H1 (cell line): ENCODE data around the gene LAIR1. TPM values are rescaled to one million over a fixed set of nuclear protein-coding genes. Genes with fewer than 3 reads are reported as not detected.

Experiments
- CEBPB ChIP-seq: IDR thresholded peaks from 2 replicates; pipeline ENCODE4 v1.6.1; 2012; ENCODE audit warnings: low read depth, low read length
- FOSL1 ChIP-seq: IDR thresholded peaks from 2 replicates; pipeline ENCODE4 v1.6.1; 2011; ENCODE audit warnings: mild to moderate bottlenecking, low read depth, low read length, moderate library complexity; ENCODE audit not compliant: insufficient read depth
- GABPA ChIP-seq: IDR thresholded peaks from 2 replicates; pipeline ENCODE4 v1.6.1; 2011; ENCODE audit warnings: mild to moderate bottlenecking, low read length, moderate library complexity, borderline replicate concordance; ENCODE audit not compliant: insufficient read depth
- HDAC2 ChIP-seq, 2 experiments: fragments of 300-600 bp in 1 of 2; sonication (generic) in 1 of 2; IDR thresholded peaks; 2 replicates each; pipeline ENCODE4 v1.6.1; 2011 to 2012; ENCODE audit warnings: low read depth in 2 of 2, low read length in 2 of 2, mild to moderate bottlenecking in 2 of 2, moderate library complexity in 2 of 2, borderline replicate concordance in 1 of 2, inconsistent platforms in 1 of 2
- KDM4A ChIP-seq: IDR thresholded peaks from one replicate; pipeline ENCODE4 v1.7.1; 2012; ENCODE audit warnings: low read depth, mild to moderate bottlenecking, moderate library complexity, low read length, inconsistent platforms; ENCODE audit not compliant: severe bottlenecking
- MAFK ChIP-seq: IDR thresholded peaks from 2 replicates; pipeline ENCODE4 v1.6.1; 2012; ENCODE audit warnings: low read depth, mild to moderate bottlenecking, improper control_type of control experiment, low read length
- RFX5 ChIP-seq: IDR thresholded peaks from 2 replicates; pipeline ENCODE4 v1.6.1; 2011; ENCODE audit warnings: low read depth, low read length, improper control_type of control experiment, borderline replicate concordance
- SIRT6 ChIP-seq: IDR thresholded peaks from one replicate; pipeline ENCODE4 v1.7.1; 2012; ENCODE audit warnings: low read length, inconsistent platforms
- SP2 ChIP-seq: IDR thresholded peaks from 2 replicates; pipeline ENCODE4 v1.6.1; 2012; ENCODE audit warnings: mild to moderate bottlenecking, low read length, inconsistent platforms
- SUZ12 ChIP-seq: fragments of 200-600 bp; sonication (generic); IDR thresholded peaks from 2 replicates; pipeline ENCODE4 v1.6.1; 2012; ENCODE audit warnings: mild to moderate bottlenecking, inconsistent platforms, low read length, moderate library complexity, mixed read lengths
- TAF1 ChIP-seq: IDR thresholded peaks from 2 replicates; pipeline ENCODE4 v1.6.1; 2011; ENCODE audit warnings: mild to moderate bottlenecking, low read depth, low read length
- TAF7 ChIP-seq: optimal IDR thresholded peaks from 2 replicates; pipeline ENCODE3; 2011; ENCODE audit warnings: low read depth, mild to moderate bottlenecking, inconsistent platforms, low read length, moderate library complexity, borderline replicate concordance
- polyA plus RNA-seq, 7 experiments: library from polyadenylated mRNA; depleted of rRNA in 3 of 7; stranded (reverse) in 5 of 7; unstranded in 2 of 7; fragments of >200 nt in 5 of 7; fragments of 200-250 nt in 2 of 7; gene quantifications; 1 replicate in 5 of 7; 2 replicates in 1 of 7; 4 replicates in 1 of 7; pipeline versions ENCODE4 v1.2.1 to v1.2.3, GENCODE V29; 2011 to 2013; ENCODE audit warnings: missing spikeins in 2 of 7, mixed read lengths in 2 of 7
- total RNA-seq: library from RNA; stranded (reverse); fragmentation: NEBNext Ultra II Directional; extraction: Animal tissue kit (Norgen Biotek cat#: 25700); gene quantifications from 2 replicates; pipeline ENCODE4 v1.2.1, GENCODE V29; 2021
- TF ChIP-seq, protein P1 (sequence below): IDR thresholded peaks from 2 replicates; pipeline ENCODE4 v1.6.1; 2012; ENCODE audit warnings: low read length, inconsistent platforms

Gene LAIR1
- total and polyA plus RNA-seq, 2 of the 8 experiments (the other 6 are each of a cell fraction or from before 2014, with no cell fraction given) = 0.18 TPM; not detected in 1

DNA sequence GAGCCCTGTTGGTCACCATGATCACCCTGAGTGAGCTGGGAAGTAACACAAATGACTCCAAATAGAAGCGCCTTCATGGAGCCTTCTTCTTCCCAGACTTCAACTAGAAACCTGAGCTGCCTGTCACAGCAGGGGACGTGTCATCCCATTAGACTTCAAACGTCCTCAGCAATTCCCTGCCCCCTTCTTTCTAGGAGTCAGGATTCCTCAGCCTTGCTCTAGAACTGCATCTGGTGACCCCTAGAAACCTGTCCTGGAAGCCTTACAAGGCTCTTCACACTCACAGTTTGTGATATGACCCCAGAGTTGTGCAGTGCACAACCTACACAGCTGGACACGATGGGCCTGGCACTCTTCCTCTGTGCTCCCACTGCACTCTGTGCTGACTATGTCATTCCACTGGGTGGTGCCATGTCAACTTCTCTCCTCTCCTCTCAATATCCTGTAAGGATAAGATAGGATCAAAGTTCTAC lies 26.9 kb upstream of the LAIR1 start (continued):
- TF ChIP-seq HDAC2 (IDR thresholded peaks at IDR 0.05; ENCODE audit: borderline replicate concordance in 1 of 2, low read depth in 2 of 2, low read length in 2 of 2) (peak in 1 of 2 experiments; percentile 62; a peak in 1 of 4 replicates), KDM4A (no peak), FOSL1 (no peak), RFX5 (no peak), MAFK (no peak), CEBPB (no peak), GABPA (no peak), SIRT6 (no peak), SP2 (no peak), TAF1 (no peak), TAF7 (no peak), SUZ12 (no peak)
- TF ChIP-seq, protein P1, sequence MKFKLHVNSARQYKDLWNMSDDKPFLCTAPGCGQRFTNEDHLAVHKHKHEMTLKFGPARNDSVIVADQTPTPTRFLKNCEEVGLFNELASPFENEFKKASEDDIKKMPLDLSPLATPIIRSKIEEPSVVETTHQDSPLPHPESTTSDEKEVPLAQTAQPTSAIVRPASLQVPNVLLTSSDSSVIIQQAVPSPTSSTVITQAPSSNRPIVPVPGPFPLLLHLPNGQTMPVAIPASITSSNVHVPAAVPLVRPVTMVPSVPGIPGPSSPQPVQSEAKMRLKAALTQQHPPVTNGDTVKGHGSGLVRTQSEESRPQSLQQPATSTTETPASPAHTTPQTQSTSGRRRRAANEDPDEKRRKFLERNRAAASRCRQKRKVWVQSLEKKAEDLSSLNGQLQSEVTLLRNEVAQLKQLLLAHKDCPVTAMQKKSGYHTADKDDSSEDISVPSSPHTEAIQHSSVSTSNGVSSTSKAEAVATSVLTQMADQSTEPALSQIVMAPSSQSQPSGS = no peak
